Calu3 (cell line): Measurements from ENCODE around the gene TRIAP1. TPM values are rescaled to one million over a fixed set of nuclear protein-coding genes. Genes with fewer than 3 reads are reported as not detected.
"Not testable (repeated sequence)": the region's sequence is repeated elsewhere in the genome, so short reads cannot be mapped to it uniquely, and the experiment has no call there.

Experiments
- BruUV-seq: library from RNA; stranded (reverse); fragments of 400-500 nt; replicated peaks from 2 replicates; lab custom pipeline; 2021; lab: Mats Ljungman, UMichigan
- CTCF ChIA-PET: fragments of 300-600 bp; sonication (Branson Sonifier 250); formaldehyde crosslinking; loops from one replicate; lab custom pipeline; 2022; ENCODE audit warnings: antibody characterized with exemption; lab: Charles Lee
- DNase-seq: peaks from one replicate; pipeline ENCODE4 v3.0.0; 2022
- H3K27ac Mint-ChIP-seq: one replicate; pipeline ENCODE4 v1.8.0; 2022; ENCODE audit warnings: mixed read lengths; ENCODE audit not compliant: unreplicated experiment
- H3K27me3 Mint-ChIP-seq: one replicate; pipeline ENCODE4 v1.8.0; 2022; ENCODE audit warnings: mixed read lengths; ENCODE audit not compliant: unreplicated experiment
- H3K36me3 Mint-ChIP-seq: one replicate; pipeline ENCODE4 v1.8.0; 2022; ENCODE audit warnings: mild to moderate bottlenecking, moderate library complexity, mixed read lengths; ENCODE audit not compliant: insufficient read depth, unreplicated experiment
- H3K4me1 Mint-ChIP-seq: one replicate; pipeline ENCODE4 v1.8.0; 2022; ENCODE audit warnings: mild to moderate bottlenecking, low read depth, mixed read lengths; ENCODE audit not compliant: unreplicated experiment
- H3K4me3 Mint-ChIP-seq: one replicate; pipeline ENCODE4 v1.8.0; 2022; ENCODE audit warnings: mild to moderate bottlenecking, low read depth, moderate library complexity, mixed read lengths; ENCODE audit not compliant: unreplicated experiment
- H3K9me3 Mint-ChIP-seq: one replicate; pipeline ENCODE4 v1.8.0; 2022; ENCODE audit warnings: low read depth, mixed read lengths; ENCODE audit not compliant: unreplicated experiment
- CTCF ChIP-seq: fragments of 200-600 bp; IDR thresholded peaks from one replicate; pipeline ENCODE4 v1.8.0; 2022; ENCODE audit warnings: antibody characterized with exemption; ENCODE audit not compliant: unreplicated experiment
- intact Hi-C: fragments of 100-400 bp; cut with micrococcal nuclease; formaldehyde crosslinking; loops from one replicate; pipeline ENCODE4 v1.10.0; 2022; ENCODE audit not compliant: unreplicated experiment
- total RNA-seq: library from RNA; stranded (reverse); gene quantifications from 2 replicates; pipeline ENCODE4 v1.2.3, GENCODE V29; 2022

TRIAP1 gene
- total RNA-seq, 1 experiment from 2014 or later, result 29.4 TPM

GRCh38 chr12:120453977-120454376 lies 7.8 kb upstream of the TRIAP1 start:
- Mint-ChIP-seq H3K4me3 (no peak overlapping the region), H3K9me3 (no peaks in the 10 kb centered on the region), H3K27me3 (no peaks in the 10 kb centered on the region), H3K4me1 (no peaks in the 10 kb centered on the region), H3K36me3 (peaks cover 86% of the 10 kb centered on the region), H3K27ac (no peak overlapping the region)
- BruUV-seq, result no TSS peak
- peak; percentile 49 for TF ChIP-seq CTCF
- intact Hi-C loops, result no loop called here
- peak; percentile 19 for DNase-seq
- CTCF ChIA-PET, result interaction anchor here (1.0 to 1.5 kb wide), 2 partner anchors 14 to 76 kb away, joined by 3 to 4 read pairs; no protein-coding TSS in a partner anchor

GRCh38 chr12:120453060-120453750 lies 7.0 kb upstream of the TRIAP1 start:
- Mint-ChIP-seq H3K4me1 (no peaks in the 10 kb centered on the region), H3K9me3 (no peaks in the 10 kb centered on the region), H3K4me3 (no peak overlapping the region), H3K36me3 (peaks cover 85% of the 10 kb centered on the region), H3K27me3 (no peaks in the 10 kb centered on the region), H3K27ac (no peak overlapping the region)
- TF ChIP-seq CTCF, result no peak
- DNase-seq, result no peak
- intact Hi-C loops, result no loop called here
- no TSS peak for BruUV-seq
- CTCF ChIA-PET, result interaction anchor here (1.0 to 1.5 kb wide), 2 partner anchors 15 to 76 kb away, joined by 3 to 4 read pairs; no protein-coding TSS in a partner anchor

- CTCF ChIA-PET, H3K27me3 Mint-ChIP-seq, H3K9me3 Mint-ChIP-seq, intact Hi-C loops, H3K27ac Mint-ChIP-seq, DNase-seq, BruUV-seq, H3K4me1 Mint-ChIP-seq, H3K4me3 Mint-ChIP-seq: not testable (repeated sequence)
- peaks cover 85% of the 10 kb centered on the region for H3K36me3 Mint-ChIP-seq
Measured at GRCh38 chr12:120452524-120452923, 6.3 kb upstream of the TRIAP1 start.

- DNase-seq, result no peak
- H3K36me3 Mint-ChIP-seq, result peaks cover 86% of the 10 kb centered on the region
- no TSS peak for BruUV-seq
- no peaks in the 10 kb centered on the region for H3K27me3 Mint-ChIP-seq
- no peaks in the 10 kb centered on the region for H3K9me3 Mint-ChIP-seq
- peaks cover 12% of the 10 kb centered on the region for H3K4me1 Mint-ChIP-seq
- intact Hi-C loops, result loop anchor here (2.0 kb wide), 1 partner anchor 21 kb away; the partner anchor contains the start of gene SRSF9
- H3K27ac Mint-ChIP-seq, result peak overlapping the region; percentile 77
- CTCF ChIA-PET, result interaction anchor here (0.7 kb wide), 1 partner anchor 87 kb away, joined by 15 read pairs; no protein-coding TSS in a partner anchor
- peak overlapping the region; percentile 88 for H3K4me3 Mint-ChIP-seq
- TF ChIP-seq CTCF, result no peak
Measured at GRCh38 chr12:120447992-120448391, 1.8 kb upstream of the TRIAP1 start.

GRCh38 chr12:120446844-120447178 lies 627 bp upstream of the TRIAP1 start:
- peaks cover 12% of the 10 kb centered on the region for H3K4me1 Mint-ChIP-seq
- H3K27me3 Mint-ChIP-seq, CTCF ChIA-PET, H3K9me3 Mint-ChIP-seq, DNase-seq: not testable (repeated sequence)
- H3K36me3 Mint-ChIP-seq, result peaks cover 82% of the 10 kb centered on the region
- intact Hi-C loops, result loop anchor here (2.0 kb wide), 1 partner anchor 22 kb away; the partner anchor contains the start of gene SRSF9
- peak overlapping the region; percentile 77 for H3K27ac Mint-ChIP-seq
- TSS peak; percentile 74 for BruUV-seq
- peak overlapping the region; percentile 88 for H3K4me3 Mint-ChIP-seq
